Omental fat pad (tissue), 4 donors: ENCODE data around the gene PNMA1. TPM values are rescaled to one million over a fixed set of nuclear protein-coding genes. Genes with fewer than 3 reads are reported as not detected.
A peak's percentile ranks its signal among the peaks of the same experiment; 100 is the strongest.

Experiments
- ATAC-seq: fragments of 150-250 bp; one replicate; pipeline ENCODE4 v1.9.1; 2016; ENCODE audit warnings: mild to moderate bottlenecking, moderate library complexity; ENCODE audit not compliant: low FRiP score
- DNase-seq: peaks from one replicate; pipeline ENCODE4 v3.0.0-alpha.2; 2019; ENCODE audit warnings: low spot score
- total RNA-seq, 4 donors: library from RNA; depleted of rRNA; stranded (reverse); fragments of >200 nt; gene quantifications; one replicate each; pipeline ENCODE4 v1.1.0, GENCODE V29; 2016
- TF ChIP-seq, protein P1 (sequence below), 3 donors: fragments of 450-650 bp; IDR thresholded peaks; one replicate each; pipeline ENCODE4 v1.5.1; 2016 to 2017; ENCODE audit warnings: antibody characterized with exemption in 3 of 3, mild to moderate bottlenecking in 3 of 3, moderate library complexity in 2 of 3

Gene PNMA1, protein sequence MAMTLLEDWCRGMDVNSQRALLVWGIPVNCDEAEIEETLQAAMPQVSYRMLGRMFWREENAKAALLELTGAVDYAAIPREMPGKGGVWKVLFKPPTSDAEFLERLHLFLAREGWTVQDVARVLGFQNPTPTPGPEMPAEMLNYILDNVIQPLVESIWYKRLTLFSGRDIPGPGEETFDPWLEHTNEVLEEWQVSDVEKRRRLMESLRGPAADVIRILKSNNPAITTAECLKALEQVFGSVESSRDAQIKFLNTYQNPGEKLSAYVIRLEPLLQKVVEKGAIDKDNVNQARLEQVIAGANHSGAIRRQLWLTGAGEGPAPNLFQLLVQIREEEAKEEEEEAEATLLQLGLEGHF
- total RNA-seq, result 10 to 100 TPM; 14.8 to 22.6 (median 20.1) TPM

DNA sequence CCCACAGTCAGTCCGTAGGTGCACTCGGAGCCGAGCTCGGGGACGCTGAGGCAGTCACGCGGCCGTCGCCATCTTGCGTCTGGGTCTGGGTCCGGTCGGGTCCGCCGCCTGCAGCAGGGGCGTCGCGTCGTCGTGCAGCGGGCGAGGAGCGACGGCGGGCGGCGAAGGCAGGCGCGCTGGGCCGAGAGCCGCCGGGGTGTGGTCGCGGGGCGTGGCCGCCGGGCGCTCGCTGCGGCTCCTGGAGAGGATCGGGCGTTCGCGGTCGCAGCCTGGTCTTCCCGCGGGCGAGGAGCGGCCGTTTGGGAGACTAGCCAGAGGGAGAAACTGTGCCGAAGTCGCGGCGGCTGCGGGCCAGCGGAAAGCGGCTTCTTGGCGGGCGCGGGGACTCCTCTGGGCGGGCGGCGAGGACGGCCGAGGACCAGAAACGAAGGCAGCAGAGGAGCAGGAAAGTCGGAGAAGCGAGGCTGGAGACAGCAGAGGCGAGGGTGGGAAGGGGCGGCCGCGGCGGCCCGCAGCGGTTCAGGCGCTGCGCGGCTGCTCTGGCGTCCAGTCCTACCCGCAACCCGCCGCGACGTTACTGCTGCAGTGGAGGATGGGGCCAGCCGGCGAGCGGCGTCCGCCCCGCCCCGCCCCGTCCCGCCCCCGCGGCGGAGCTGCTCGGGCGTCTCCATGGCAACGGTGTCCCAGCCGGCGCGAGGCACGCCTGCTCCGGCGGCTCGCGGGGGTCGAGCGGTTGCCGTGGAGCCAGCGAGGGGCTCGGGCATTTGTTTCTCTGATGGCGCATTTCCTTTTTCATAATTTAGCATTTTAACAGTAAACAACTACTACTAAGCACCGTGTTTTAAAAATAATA is at the start of gene PNMA1:
Gene PNMA1, minus strand, starts transcription at position 582 of the 853 bp plus-strand sequence. CDS start 745 bp downstream, outside the sequence.
- ATAC-seq, result peak; percentile 74
- peak; percentile 71 for DNase-seq
- TF ChIP-seq, protein P1, sequence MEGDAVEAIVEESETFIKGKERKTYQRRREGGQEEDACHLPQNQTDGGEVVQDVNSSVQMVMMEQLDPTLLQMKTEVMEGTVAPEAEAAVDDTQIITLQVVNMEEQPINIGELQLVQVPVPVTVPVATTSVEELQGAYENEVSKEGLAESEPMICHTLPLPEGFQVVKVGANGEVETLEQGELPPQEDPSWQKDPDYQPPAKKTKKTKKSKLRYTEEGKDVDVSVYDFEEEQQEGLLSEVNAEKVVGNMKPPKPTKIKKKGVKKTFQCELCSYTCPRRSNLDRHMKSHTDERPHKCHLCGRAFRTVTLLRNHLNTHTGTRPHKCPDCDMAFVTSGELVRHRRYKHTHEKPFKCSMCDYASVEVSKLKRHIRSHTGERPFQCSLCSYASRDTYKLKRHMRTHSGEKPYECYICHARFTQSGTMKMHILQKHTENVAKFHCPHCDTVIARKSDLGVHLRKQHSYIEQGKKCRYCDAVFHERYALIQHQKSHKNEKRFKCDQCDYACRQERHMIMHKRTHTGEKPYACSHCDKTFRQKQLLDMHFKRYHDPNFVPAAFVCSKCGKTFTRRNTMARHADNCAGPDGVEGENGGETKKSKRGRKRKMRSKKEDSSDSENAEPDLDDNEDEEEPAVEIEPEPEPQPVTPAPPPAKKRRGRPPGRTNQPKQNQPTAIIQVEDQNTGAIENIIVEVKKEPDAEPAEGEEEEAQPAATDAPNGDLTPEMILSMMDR (IDR thresholded peaks at IDR 0.05), result no peak

DNA sequence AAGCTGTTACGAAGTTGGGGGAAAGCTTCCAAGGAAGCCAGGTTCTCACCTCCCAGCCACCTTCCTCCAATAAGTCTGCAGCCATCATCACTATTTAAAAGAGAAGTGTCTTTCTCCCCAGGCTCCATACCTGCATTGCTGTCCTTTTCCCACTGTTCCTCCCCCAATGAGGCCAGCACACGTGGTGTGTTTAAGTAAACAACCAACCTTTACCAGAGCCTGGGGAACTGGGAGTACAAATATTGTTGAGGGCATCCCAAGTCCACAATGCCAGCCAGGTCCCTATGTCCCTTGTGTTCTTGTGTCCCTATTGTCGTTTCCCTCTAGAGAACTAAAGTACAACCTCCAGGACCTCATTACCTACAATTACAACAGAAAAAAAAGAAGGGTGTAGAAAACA is 49.2 kb upstream of the PNMA1 start:
- DNase-seq (no peak), ATAC-seq (no peak)
- TF ChIP-seq, protein P1 (IDR thresholded peaks at IDR 0.05), result no peak

DNA sequence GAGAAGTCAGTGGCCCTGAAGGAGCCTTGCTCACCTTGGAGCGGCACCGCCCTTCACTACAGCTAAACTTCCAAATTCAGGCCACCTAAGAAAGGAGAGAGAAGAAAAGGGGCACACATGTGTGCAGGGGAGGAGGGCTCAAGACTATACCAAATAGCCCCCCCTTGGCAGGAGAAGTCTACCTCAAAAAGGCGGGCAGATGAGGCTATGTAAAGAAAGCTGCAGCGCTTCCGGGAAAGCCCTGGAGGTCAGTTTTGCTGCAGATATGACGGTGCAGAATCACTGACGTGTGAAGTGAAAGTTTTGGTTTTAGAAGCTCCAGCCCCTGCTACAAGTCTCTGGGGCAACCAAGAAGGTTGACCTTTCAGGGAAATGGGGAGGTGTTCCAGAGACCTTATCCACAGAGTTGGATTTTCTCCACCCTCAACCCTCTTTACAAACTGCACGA is 48.2 kb upstream of the PNMA1 start:
- TF ChIP-seq, protein P1 (IDR thresholded peaks at IDR 0.05), result no peak
- ATAC-seq, result no peak
- DNase-seq, result no peak

DNA sequence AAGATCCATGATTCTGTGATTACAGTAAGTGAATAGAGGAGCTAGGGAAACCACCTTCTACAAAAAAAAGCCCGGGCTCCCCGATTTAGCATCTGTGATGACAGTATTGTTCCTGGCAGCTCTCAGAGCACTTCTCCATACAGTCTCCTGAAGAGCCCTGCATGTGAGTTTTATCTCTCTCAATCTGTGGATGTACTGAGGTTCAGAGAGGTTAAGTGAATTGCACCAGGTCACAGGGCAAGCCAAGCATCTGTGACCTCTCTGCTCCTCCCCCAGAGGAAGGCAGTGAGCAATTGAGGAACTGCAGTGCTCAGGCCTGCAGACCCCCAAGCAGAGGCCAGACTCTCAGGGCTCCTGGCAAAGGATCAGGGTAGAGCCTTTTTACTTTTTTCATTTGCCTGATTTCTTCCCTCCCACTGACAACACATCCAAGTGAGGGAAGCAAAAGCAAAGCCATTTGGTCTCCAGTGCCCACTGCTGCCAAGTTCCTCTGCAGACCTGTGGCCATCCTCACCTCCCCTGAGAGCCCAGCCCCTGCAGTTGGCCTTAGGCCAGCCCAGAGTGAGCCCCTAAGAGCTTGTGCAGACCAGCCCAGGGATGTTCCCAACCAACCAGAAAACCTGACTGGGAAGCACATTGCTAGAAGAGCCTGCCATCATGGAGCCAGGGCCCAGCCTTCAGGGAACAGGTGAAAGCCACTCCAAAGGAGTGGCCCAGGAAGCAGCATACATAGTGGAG is 47.6 kb upstream of the PNMA1 start:
- DNase-seq (no peak), ATAC-seq (no peak)
- TF ChIP-seq, protein P1 (IDR thresholded peaks at IDR 0.05), result no peak

DNA sequence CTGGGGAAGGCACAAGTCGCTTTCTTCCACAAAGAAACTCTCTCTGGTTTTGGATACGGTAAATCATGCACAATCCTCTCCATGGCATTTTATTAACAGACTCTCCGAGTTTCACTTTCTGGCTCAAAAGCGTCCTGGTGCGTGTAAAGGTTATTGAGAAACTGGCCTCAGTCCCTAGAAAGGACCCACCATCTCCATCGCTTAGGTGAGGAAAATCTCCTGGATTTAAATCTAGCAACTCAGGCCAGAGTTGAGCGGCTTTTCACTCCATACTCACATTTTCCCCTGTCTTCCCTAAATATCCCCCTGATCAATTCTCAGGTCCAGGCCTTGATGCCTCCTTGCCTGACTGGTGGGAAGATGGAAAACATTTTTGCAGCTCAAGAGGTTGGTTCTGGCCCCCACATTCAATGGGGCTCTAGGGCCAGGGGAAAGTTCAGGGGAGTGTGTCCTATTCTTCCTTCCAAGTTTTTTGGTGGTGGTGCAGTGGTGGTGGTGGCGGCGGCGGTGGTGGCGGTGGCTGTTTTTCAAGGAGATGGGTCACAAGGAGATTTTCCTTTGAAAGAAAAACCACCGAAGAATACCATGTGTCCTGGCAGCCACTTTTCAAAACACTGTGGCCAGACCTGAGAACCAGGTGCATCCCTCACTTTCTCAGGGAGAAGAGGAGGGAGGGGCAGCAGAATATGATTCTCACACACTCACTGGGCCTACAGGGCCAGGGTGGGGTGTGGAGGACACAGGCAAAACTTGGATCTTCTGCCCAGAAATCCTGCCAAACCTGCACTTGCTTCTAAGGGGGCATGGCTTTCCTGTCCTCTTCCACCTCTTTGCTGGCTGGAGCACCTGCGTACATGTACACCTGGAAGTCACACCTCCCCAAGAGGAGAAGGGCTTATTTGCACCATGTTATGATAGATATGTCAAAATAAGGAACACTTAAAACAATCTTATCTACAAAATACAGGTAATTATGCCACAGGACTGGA is 46.7 kb upstream of the PNMA1 start:
- TF ChIP-seq, protein P1 (IDR thresholded peaks at IDR 0.05), result no peak
- ATAC-seq (no peak), DNase-seq (no peak)
